Ammon's horn (tissue), 1 donor: Measurements from ENCODE around the gene FYN.
"Not testable (repeated sequence)": the region's sequence is repeated elsewhere in the genome, so short reads cannot be mapped to it uniquely, and the experiment has no call there.

ENCODE experiments used
- DNase-seq: peaks from one replicate; pipeline ENCODE4 v3.0.0-alpha.2; 2016; ENCODE audit warnings: low spot score

FYN gene

DNA sequence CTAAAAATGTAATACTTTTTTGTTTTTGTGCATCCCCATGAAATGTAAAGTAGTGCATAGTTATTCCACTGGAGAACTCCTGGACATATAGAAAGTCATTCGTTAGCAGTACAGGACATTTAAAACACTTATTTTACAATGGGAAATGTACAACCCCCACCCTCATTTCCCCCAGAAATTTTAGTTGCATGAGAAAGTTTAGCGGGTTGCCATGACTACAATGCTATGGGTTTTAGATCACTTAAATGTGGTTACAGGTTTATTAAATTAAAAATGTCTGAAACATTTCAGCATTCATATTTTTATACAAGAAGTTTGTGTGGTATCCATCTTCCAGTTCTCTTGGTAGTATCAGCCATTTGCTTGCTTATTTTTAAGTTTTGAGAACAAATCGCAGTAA, 212.7 kb downstream of the FYN start:
- DNase-seq, result no peak

DNA sequence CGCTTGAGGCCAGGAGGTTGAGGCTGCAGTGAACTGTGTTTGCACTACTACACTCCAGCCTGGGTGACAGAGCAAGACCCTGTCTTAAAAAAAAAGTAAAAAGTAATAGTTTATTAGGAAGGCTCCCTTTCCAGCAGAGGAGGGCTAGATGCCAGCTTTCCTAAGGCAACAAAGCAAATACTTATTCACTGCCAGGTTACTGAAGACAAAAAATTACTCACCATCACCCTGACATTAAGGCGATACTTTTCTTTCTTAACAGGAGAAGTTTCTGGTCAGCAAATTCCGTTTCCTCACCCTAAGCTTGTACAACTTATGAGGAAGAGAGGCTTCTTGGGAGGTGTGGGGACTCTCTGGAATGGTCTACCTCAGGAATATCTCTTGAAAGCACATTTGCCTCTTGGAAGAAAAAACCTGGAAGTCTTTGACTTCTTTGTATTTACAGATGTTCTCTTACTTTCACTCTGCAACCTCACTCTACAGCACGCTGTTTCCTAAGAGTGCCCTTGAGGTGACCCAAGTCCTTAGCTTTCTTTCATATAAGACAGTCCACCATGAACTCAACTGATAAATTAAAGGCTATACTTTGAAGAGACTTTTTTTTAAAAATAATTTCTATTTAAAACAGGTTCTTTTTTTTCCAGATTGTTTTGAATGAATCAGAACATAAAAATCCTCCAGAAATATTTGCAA, 214.6 kb downstream of the FYN start:
- DNase-seq, result peak; percentile 39

DNA sequence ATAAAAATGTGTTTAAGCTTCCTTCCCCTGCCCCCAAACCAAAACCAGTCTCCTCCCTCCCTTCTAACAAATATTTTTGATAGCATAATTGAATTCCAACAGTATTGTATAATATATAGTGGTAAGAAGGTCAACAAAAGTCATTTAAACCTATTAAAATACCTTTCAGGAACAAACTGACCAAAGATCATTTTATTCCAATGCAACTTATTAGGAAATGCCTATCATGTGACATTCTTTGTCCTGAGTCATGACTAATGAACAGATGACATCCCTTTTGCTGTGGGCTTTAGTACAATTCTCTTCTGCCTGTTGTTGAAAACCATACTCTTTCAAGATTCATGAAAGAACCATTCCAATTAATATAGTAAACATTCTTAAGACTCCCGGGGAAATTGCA, 216.1 kb downstream of the FYN start:
- DNase-seq, result no peak

DNA sequence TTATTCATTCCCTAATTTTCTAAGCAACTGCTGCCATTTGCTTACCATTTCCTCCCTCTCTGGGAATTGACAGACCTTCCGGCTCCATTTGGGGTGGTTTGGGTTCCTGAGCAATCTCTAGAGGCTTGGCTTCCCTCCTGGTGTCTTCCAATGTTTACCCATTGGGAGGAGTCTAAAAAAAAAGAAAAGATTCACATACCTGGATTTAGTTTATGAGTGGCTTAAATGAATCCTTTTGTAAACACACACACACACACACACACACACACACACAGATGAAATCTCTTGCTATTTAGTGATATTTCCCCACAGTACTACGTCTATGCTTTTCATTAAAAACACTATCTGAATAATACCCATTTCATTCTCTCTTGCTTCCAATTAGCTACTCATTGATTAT, 219.3 kb downstream of the FYN start:
- DNase-seq, result no peak

DNA sequence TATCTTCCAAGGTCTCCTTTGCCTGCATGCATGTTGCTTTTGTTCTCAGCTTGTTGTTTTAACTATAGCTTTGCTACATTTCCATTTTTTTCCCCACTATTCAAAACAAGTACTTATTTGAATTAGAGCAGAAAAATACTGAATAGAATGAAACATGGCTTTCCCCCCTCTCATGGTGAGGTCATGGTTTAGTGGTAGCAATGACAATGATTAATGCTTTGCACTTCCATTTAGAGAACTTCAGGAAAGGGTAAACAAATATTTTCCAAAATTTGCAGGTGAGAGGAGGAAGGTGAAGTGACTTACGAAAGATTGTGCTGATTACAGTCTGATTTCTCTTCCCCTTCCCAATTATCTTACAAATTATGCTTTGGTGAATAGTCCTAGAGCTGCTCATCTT, 219.8 kb downstream of the FYN start:
- DNase-seq, result no peak

DNA sequence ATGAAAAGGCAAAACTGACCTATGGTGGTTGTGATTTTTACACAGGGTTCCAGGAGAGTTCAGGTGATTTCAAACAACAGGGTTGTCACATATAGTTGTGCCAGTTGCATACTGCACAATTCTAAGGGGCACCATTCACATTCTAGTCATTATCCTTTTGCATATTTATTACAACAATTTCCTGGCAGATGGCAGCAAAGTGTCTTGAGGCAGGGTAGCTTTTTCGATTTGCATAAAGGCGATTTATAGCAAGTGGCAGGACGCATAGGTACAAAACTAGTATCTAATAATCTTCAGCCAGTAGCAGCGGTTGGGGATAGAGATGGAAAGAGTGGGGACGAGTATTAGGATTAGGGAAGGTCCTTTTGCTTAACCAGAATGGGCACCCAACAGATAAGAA, 221.1 kb downstream of the FYN start:
- DNase-seq, result no peak

DNA sequence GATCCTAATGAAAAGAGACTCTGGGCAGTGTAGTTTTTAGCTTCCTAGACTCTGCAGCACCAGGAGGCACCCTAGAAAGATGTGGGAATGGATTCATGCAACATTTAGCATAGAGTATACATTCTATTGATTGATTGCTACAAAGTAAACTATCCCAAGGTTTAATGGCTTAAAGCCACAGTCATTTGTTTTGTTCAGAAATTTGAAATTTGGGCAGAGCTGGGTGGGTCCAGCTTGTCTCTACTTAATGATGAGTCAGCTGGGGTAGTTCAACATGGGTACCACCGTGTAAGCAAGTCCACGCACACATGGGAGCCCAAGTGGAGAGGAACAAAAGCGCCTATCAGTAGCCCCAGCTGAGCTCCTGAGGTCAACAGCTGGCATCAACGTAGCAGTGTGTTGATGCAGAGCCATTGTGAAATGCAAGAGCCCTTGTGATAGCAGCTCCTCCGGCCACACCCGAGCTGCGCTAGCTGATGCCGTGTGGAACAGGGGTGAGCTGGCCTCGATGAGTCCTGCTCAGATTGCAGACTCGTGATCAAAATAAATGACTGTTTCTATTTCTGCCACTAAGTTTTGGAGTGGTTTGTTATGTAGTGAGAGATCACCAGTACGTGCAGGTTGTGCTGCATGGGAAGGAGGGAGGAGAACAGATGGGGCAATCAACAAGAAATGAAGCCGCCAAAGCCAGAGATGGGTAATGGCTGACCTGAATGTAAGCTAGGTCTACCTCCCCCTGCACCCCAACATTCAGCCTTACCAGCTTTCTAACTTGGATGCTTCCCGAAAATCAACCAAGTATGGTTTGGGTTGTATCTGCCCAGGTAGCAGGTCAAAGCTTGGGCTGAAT, 221.8 kb downstream of the FYN start:
- DNase-seq, result no peak

DNA sequence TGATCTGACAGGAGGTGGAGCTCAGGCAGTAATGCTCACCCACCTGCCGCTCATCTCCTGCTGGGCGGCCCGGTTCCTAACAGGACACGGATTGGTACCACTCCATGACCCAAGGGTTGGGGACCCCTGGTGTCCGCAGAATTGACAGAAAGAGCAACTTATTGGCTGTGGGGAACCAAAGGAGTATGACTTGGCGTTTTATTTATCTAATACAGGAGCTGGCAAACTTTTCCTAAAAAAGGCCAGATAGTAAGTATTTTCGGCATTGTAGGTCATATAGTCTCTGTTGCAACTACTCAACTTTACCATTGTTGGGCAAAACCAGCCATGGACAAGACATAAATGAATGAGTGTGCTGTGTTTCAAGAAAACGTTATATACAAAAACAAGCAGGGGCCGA, 223.2 kb downstream of the FYN start:
- DNase-seq, result no peak

DNA sequence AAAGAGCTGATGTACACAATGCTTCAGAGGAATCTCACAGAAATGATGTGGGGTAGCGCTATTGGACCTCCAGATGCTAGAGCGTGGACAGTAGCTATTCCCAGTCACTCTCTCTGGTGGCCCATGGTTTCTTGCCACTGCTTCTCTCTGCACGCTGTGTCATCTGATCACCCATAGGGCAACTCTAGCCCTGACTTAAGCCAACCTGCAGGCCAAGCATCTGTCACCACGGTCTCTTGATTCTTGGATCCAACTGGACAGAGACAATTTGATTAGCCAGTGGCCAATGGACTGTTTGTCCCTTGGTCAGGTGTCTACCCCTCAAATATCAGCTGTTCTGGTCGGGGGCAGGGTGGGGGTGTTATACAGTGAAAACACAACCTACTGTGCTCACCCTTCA, 225.2 kb downstream of the FYN start:
- DNase-seq, result no peak

DNA sequence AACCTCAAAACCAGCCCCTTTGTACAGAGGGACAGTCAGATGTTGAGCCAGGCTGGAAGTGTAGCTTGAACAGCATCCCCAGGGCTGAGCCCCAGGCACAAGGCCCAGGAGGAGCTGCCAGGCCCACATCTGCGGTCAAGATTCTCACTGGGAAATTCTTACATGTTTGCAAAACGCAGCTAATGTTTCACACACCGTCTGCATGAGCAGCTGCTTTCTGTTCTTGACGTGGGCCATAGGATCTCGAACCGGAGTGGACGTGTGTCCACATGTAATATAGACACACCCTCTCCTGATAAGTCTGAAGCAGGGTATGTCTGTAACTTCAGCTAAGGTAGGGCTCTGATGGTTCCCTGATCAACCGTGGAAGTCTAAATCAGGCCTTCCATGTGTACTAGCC, 226.3 kb downstream of the FYN start:
- no peak for DNase-seq

DNA sequence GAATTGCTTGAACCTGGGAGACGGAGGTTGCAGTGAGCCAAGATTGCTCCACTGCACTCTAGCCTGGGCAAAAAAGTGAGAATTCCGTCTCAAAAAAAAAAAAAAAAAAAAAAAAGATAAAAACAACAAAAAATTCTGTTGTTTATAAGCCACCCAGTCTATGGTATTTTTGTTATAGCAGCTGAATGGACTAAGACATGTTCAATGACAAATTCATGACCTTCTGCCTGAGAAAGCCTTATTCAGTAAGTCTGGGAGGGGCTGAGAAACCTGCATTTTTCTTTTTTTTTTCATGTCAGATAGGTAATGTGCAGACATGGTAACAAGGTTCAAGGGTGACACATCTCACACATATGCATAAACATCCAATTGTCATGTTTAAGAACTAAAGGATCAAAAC, 227.2 kb downstream of the FYN start:
- DNase-seq, result no peak

DNA sequence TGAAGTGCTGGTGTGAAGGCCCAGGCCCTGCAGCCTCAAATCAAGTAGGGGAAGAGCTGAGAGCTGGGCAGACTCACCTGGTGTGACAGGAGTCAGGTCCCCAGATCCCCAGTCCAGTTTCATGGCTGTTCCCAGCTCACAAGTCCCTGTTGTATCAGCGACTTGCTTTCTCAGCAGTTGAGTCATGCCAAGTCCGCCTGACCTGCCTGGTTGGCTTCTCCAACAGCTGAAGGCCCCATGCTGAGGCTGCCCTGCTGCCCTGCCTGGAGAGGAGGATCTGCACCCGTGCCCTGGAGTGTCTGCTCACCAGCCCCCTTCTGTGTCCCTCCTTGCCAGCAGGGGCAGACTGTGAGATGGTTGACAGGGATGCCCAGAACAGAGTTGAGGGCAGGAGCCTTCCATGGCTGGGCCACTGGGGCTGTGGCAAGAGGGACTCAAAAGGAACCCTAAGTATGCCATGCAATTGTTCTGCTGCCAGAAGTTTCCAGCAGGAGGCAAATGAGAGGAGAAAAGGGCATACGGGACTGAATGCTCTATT, 228.3 kb downstream of the FYN start:
- no peak for DNase-seq

DNA sequence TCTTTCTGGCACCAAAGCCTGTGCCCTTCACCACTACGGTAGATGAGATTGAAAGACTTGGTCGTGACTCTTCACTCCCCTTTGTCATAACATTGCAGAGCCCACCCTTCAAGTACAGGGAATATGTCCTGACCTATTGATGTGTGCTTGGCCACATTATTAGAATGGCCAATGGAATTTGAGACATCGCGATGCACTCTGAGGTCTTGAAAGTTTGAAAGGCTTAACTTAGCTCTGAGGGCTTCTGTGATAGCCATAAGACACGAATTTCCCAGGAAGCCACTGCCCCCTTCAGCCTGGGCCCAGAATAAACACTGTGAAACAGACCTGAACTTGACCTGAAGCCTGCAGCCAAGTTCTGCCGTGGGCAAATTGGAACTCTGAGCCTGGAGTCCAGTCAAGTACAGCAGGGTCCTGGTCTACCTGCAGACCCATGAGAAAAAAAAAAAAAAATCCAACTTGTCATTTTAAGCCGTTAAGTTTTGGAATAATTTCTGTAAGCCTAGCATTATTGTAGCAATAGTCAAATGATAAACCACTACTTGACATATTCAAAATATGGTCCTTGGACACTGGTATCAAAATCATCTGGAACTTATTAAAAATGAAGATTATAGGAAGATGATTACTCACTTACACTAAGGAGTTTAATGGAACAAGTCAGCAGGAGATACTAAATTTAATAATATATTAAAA, 230.6 kb downstream of the FYN start:
- DNase-seq, result peak; percentile 73

DNA sequence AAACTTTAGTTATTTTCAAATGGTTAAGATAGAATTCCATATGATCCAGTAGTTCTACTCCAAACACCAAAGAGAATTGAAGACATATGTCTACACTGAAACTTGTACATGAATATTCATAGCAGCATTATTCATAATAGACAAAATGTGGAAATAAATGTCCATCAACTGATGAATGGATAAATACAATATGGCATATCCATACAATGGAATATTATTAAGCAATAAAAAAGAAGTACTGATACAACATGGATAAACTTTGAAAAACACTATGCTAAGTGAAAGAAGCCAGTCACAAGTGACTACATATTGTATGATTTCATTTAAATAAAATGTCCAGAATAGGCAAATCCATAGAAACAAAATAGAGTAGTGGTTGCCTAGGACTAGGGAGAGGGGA, 234.0 kb downstream of the FYN start:
- no peak for DNase-seq

DNA sequence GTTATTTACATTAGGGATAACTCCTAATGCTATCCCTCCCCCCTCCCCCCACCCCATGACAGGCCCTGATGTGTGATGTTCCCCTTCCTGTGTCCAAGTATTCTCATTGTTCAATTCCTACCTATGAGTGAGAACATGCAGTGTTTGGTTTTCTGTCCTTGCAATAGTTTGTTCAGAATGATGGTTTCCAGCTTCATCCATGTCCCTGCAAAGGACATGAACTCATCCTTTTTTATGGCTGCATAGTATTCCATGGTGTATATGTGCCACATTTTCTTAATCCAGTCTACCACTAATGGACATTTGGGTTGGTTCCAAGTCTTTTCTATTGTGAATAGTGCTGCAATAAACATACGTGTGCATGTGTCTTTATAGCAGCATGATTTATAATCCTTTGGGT, 238.3 kb downstream of the FYN start:
- DNase-seq, result not testable (repeated sequence)

DNA sequence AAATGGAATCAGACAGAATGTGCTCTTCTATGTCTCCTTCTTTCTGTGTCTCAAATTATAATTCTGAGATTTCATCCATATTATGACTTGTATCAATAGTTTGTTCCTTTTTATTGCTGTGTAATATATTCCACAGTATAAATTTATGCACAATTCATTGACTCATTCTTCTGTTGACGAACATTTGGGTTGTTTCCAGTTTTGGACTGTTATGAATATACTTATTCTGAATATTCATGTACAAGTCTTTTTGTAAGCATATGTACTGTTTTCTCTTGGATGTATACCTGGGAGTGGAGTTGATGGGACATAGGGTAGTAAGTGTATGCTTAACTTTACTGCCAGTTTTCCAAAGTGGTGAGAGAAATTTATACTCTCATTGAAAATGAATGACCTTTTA, 239.4 kb downstream of the FYN start:
- no peak for DNase-seq

DNA sequence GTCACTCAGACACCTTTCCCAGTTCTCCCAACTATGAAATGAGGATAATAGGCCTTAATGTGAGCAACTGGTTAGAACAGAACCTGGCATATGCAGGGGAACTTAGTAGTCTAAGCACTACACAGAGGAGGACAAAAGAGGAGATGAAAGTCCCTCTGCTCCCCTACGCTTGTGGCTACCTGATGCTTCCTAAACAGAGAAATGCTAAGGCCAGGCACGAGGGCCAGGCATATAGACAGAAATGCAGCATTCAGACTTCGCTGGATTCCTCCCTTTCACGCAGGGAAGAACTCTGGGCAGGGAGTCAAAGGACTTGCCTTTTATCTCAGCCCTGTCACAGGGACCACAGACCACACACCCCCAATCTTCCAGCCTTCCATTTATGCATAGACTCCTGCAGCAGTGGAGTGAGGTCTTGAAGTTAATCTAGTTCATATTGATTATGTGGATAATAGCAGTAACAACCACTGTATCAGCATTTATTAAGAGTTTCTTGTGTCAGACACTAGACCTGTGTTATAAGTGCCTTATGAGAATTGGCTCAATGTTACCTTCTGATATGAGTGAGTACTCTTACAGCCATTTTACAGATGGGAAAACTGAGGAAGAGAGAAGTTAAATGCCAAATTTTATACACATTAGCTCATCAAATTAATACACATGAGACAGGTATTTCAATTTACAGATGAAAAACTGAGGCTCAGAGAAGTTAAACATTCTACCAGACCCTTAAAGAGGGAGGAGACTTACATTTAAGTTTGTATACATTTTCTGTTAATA, 240.6 kb downstream of the FYN start:
- no peak for DNase-seq

DNA sequence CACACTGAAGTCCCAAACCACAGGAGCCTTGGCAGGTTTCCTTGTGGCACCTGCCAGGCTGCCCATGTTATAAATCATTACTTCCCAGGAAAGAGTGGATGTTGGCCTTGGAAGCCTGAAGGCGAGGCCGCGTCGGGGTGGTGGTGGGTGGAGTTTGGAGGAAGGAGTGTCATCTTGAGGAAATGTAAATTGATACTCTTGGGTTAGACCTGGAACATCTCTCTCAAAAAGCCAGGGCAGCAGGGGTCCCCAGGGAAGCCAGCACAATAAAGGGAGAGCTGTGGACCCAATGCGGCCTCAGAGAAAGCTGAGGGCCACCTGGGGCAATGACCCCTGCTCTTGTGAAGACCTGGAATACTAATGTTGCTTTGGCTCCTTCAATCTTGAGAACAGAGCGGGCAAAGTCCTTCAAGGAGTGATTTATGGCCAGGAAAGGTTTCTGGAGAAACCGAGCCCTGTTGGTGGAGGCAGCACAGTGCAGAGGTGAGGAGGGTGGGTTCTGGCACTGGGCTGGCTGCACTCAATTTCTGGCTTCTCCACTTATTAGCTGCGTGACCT, 241.3 kb downstream of the FYN start:
- no peak for DNase-seq

DNA sequence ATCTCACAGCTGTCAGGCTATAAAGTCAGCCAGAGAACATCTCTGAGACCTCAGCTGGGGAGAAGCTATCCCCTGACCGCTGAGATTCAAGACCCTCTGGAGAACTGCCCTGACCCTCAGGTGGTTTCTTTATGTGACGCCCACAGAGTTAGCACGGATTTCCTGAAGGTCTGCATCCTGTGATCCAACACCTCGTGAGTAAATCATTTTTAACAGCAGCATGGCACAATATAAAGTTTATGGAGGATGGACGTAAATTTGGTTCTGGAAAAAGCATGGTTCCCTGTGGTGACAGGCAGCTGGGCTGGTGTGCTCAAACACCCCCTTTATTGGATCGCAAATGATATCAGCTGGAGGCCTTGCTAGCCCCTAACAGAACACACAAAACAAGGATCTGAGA, 242.2 kb downstream of the FYN start:
- DNase-seq, result no peak

DNA sequence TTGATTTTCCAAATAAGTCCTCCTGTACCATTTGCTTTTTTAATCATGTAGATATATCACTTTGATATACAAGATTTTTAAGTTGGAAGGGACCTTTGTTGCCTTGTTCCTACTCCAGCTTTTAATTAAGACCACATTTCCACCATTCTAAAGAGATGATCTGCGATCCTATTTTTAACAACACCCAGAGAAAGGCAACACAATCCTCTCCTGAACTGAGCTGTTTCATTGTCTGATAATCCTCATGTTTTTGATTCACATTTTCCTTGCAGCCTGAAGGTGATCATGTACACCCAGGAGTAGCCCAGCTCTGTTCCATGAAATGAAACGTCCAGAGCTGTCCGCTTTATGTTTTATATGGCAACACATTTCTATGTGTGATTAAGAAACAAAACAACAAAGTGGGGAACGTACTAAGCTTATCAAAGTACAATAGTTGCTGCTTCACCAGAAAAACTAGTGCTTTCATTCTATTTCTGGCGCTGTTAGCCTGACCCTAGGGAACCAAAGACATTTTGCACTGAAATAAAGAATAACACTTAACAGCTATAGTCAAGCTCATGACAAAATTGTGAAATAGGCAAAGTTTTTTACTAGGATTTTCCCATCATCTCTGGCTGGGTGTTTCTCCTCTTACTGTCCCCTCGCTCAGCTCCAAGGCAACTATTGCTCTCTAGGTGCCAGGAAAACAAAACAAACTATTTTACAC, 245.0 kb downstream of the FYN start:
- DNase-seq, result no peak

DNA sequence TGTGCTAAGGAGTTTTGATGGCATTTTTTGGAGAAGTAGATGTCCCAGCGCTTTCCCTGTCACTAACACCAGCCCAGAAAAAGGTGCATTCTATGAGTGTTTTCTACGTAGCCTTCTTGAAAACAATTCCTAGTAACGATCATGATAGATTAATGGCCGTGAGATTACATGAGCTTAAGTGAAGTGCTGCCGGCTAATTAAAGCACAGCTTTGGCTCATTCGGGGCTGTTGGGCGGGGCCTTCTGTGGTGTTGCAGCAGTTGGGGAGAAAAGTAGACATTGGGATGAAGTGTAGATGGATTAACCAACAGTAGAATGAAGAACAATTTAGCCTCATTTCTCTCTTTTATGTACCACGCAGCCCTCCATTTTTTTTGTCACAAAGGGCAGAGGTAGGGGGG, 246.8 kb downstream of the FYN start:
- no peak for DNase-seq
